Smooth muscle cell (in vitro differentiated cells): ENCODE measurements around the gene TIGD3. TPM values are rescaled to one million over a fixed set of nuclear protein-coding genes. Genes with fewer than 3 reads are reported as not detected.

Source experiments
- DNase-seq: peaks from one replicate; lab custom pipeline; 2025; ENCODE audit not compliant: unreplicated experiment; lab: John Stamatoyannopoulos, UW
- H2AFZ ChIP-seq: fragments of 200-600 bp; sonication (generic); 2 replicates; pipeline ENCODE4 v1.6.0; 2016; ENCODE audit warnings: antibody characterized with exemption, low read depth, mild to moderate bottlenecking
- H3F3A ChIP-seq: fragments of 200-600 bp; sonication (generic); 2 replicates; pipeline ENCODE4 v1.6.0; 2017; ENCODE audit warnings: antibody characterized with exemption, low read depth
- H3K27ac ChIP-seq: fragments of 200-600 bp; sonication (generic); 2 replicates; pipeline ENCODE4 v1.5.1; 2016; ENCODE audit warnings: low read depth, mild to moderate bottlenecking
- H3K27me3 ChIP-seq: fragments of 200-600 bp; sonication (generic); 2 replicates; pipeline ENCODE4 v1.6.1; 2016; ENCODE audit warnings: low read depth, mild to moderate bottlenecking
- H3K36me3 ChIP-seq: fragments of 200-600 bp; sonication (generic); 2 replicates; pipeline ENCODE4 v1.5.1; 2016; ENCODE audit warnings: low read depth
- H3K4me1 ChIP-seq: fragments of 200-600 bp; sonication (generic); 2 replicates; pipeline ENCODE4 v1.5.1; 2016; ENCODE audit warnings: low read depth
- H3K4me2 ChIP-seq: fragments of 200-600 bp; sonication (generic); 2 replicates; pipeline ENCODE4 v1.6.0; 2016; ENCODE audit warnings: mild to moderate bottlenecking
- H3K4me3 ChIP-seq: fragments of 200-600 bp; sonication (generic); 2 replicates; pipeline ENCODE4 v1.5.1; 2016; ENCODE audit warnings: mild to moderate bottlenecking
- H3K79me2 ChIP-seq: fragments of 200-600 bp; sonication (generic); 2 replicates; pipeline ENCODE4 v1.6.0; 2016; ENCODE audit warnings: low read depth, mild to moderate bottlenecking
- H3K9ac ChIP-seq: fragments of 200-600 bp; sonication (generic); 2 replicates; pipeline ENCODE4 v1.6.0; 2016; ENCODE audit warnings: low read depth
- H3K9me3 ChIP-seq: fragments of 200-600 bp; sonication (generic); replicated peaks from 2 replicates; pipeline ENCODE4 v1.5.1; 2016; ENCODE audit warnings: low read depth
- H4K20me1 ChIP-seq: fragments of 200-600 bp; sonication (generic); 2 replicates; pipeline ENCODE4 v1.6.0; 2016; ENCODE audit warnings: low read depth
- WGBS: methylation state at CpG from one replicate; pipeline ENCODE4 v1.1.7; 2016; ENCODE audit warnings: low lambda C conversion rate; 5-methylcytosine and 5-hydroxymethylcytosine counted together
- polyA plus RNA-seq: library from polyadenylated mRNA; unstranded; fragments of >200 nt; fragmentation: Nextera tagmentation; extraction: Ambion mirVana; gene quantifications from 2 replicates; pipeline ENCODE4 v1.2.1, GENCODE V29; 2016
- total RNA-seq: library from RNA; depleted of rRNA; stranded (reverse); fragments of >200 nt; gene quantifications from 2 replicates; pipeline ENCODE4 v1.2.3, GENCODE V29; 2014
- TF ChIP-seq, protein P1 (sequence below): fragments of 200-600 bp; sonication (generic); IDR thresholded peaks from 2 replicates; pipeline ENCODE4 v1.5.1; 2017; ENCODE audit warnings: borderline replicate concordance, mild to moderate bottlenecking, antibody characterized with exemption; ENCODE audit not compliant: insufficient read depth, poor library complexity, severe bottlenecking

TIGD3 gene
- total and polyA plus RNA-seq, 2 experiments from 2014 or later, result 0.49 TPM; not detected in 1

DNA sequence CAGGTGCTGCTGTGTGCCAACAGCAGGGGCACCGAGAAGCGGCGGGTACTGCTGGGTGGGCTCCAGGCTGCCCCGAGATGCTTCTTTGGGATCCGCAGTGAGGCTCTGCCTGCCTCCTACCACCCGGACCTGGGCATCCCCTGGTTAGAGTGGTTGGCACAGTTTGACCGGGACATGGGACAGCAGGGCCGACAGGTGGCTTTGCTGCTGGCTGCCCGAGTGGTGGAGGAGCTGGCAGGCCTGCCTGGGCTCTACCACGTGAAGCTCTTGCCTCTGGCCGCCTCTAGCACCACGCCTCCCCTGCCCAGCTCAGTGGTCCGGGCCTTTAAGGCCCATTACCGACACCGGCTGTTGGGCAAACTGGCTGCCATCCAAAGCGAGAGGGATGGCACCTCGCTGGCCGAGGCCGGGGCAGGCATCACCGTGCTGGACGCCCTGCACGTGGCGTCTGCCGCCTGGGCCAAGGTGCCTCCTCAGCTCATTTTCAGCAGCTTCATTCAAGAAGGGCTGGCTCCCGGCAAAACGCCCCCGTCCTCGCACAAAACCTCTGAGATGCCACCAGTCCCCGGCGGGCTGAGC lies 1.9 kb downstream of the TIGD3 start:
- Histone ChIP-seq H3K27ac (no peak overlapping the region), H3K9me3 (no peaks in the 10 kb centered on the region), H3K4me1 (no peaks in the 10 kb centered on the region), H4K20me1 (peaks cover 23% of the 10 kb centered on the region), H3K9ac (no peak overlapping the region), H3F3A (peaks cover 18% of the 10 kb centered on the region), H3K36me3 (no peaks in the 10 kb centered on the region), H3K79me2 (no peaks in the 10 kb centered on the region), H2AFZ (no peak overlapping the region), H3K4me2 (no peak overlapping the region), H3K27me3 (peaks cover 34% of the 10 kb centered on the region), H3K4me3 (no peak overlapping the region)
- no peak for DNase-seq
- 92% methylated on average over 30 of the region's 30 CpGs for WGBS
- TF ChIP-seq, protein P1, sequence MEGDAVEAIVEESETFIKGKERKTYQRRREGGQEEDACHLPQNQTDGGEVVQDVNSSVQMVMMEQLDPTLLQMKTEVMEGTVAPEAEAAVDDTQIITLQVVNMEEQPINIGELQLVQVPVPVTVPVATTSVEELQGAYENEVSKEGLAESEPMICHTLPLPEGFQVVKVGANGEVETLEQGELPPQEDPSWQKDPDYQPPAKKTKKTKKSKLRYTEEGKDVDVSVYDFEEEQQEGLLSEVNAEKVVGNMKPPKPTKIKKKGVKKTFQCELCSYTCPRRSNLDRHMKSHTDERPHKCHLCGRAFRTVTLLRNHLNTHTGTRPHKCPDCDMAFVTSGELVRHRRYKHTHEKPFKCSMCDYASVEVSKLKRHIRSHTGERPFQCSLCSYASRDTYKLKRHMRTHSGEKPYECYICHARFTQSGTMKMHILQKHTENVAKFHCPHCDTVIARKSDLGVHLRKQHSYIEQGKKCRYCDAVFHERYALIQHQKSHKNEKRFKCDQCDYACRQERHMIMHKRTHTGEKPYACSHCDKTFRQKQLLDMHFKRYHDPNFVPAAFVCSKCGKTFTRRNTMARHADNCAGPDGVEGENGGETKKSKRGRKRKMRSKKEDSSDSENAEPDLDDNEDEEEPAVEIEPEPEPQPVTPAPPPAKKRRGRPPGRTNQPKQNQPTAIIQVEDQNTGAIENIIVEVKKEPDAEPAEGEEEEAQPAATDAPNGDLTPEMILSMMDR, result no peak

DNA sequence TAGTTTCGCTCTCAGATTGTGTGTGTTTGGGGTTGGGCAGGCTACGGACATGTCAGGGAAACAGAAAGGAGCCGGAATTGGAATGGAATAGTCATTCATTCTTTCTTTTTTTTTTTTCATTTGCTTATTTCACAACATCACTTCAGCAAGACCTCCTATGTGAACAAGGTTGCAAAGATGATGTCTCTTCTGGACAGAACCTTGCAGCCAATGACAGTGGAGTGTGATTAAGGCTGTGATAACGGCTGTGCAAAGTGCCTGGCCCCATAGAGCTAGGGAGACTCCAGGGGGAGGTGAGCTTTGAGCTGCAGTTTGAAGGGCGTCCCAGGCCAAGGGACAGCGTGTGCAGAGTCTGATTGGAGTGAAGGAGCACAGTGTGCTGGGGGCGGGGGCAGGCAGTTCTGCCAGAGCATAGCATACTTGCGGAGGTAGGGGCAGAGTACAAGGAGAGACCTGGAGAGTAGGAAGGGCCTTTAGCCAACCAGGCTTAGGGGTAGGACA lies 3.4 kb downstream of the TIGD3 start:
- Histone ChIP-seq H3F3A (peaks cover 13% of the 10 kb centered on the region), H2AFZ (no peak overlapping the region), H4K20me1 (peaks cover 14% of the 10 kb centered on the region), H3K27me3 (peaks cover 34% of the 10 kb centered on the region), H3K4me2 (no peak overlapping the region), H3K9ac (no peak overlapping the region), H3K4me1 (no peaks in the 10 kb centered on the region), H3K4me3 (no peak overlapping the region), H3K36me3 (no peaks in the 10 kb centered on the region), H3K9me3 (no peaks in the 10 kb centered on the region), H3K79me2 (no peaks in the 10 kb centered on the region), H3K27ac (no peak overlapping the region)
- 80% methylated on average over 8 of the region's 8 CpGs for WGBS
- DNase-seq, result no peak
- TF ChIP-seq, protein P1, result no peak

DNA sequence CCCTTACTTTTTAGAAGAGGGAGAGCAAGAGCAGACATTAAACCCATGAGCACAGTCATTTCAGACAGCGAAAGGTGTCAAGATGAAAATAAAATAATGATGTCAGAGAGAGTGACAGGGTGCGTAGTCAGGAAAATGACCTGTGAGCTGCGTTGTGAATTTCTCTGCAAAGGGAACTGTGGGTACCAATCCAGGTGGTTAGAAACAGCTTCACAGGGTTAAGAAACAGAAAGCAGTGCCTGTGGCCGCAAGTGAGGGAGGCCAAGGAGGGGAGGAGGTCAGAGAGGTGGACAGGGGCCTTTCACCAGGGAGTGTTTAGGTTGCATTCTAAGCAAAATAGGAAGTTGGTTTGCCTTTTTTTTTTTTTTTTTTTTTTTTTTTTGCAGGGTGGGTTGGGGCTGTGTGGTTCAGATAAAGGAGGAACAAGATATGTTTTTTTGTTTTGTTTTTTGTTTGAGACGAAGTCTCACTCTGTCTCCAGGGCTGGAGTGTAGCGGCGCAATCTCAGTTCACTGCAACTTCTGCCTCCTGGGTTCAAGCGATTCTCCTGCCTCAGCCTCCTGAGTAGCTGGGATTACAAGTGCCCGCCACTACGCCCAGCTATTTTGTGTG lies 7.9 kb downstream of the TIGD3 start:
- peaks cover 8% of the 10 kb centered on the region for H3K27me3 ChIP-seq
- no peaks in the 10 kb centered on the region for H3K36me3 ChIP-seq
- no peaks in the 10 kb centered on the region for H3F3A ChIP-seq
- H3K4me3 ChIP-seq, result no peak overlapping the region
- H3K9ac ChIP-seq, result no peak overlapping the region
- no peak overlapping the region for H3K4me2 ChIP-seq
- TF ChIP-seq, protein P1, result no peak
- WGBS, result 95% methylated on average over 10 of the region's 10 CpGs
- no peak overlapping the region for H2AFZ ChIP-seq
- no peak overlapping the region for H3K27ac ChIP-seq
- H4K20me1 ChIP-seq, result no peaks in the 10 kb centered on the region
- H3K79me2 ChIP-seq, result peaks cover 5% of the 10 kb centered on the region
- H3K4me1 ChIP-seq, result no peaks in the 10 kb centered on the region
- H3K9me3 ChIP-seq, result no peaks in the 10 kb centered on the region
- DNase-seq, result no peak

DNA sequence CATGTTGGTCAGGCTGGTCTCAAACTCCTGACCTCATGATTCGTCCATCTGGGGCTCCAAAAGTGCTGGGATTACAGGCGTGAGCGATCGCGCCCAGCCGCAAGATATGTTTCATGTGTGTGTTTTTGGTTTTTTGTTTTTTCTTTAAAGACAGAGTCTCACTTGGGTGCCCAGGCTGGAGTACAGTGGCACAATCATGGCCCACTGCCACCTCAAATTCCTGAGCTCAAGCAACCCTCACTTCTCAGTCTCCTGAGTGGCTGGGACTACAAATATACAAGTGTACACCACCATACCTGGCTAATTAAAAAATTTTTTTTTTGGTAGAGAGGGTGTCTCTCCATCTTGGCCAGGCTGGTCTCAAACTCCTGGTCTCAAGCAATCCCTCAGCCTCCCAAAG lies 8.4 kb downstream of the TIGD3 start:
- no peaks in the 10 kb centered on the region for H4K20me1 ChIP-seq
- no peak overlapping the region for H3K9ac ChIP-seq
- peaks cover 2% of the 10 kb centered on the region for H3K27me3 ChIP-seq
- peaks cover 5% of the 10 kb centered on the region for H3K79me2 ChIP-seq
- no peaks in the 10 kb centered on the region for H3K36me3 ChIP-seq
- WGBS, result 96% methylated on average over 6 of the region's 6 CpGs
- no peaks in the 10 kb centered on the region for H3K9me3 ChIP-seq
- no peak overlapping the region for H2AFZ ChIP-seq
- H3K4me3 ChIP-seq, result no peak overlapping the region
- H3K4me1 ChIP-seq, result no peaks in the 10 kb centered on the region
- TF ChIP-seq, protein P1, result no peak
- H3K27ac ChIP-seq, result no peak overlapping the region
- no peaks in the 10 kb centered on the region for H3F3A ChIP-seq
- H3K4me2 ChIP-seq, result no peak overlapping the region
- no peak for DNase-seq
